ENCODE results near the gene MNX1.

DNA sequence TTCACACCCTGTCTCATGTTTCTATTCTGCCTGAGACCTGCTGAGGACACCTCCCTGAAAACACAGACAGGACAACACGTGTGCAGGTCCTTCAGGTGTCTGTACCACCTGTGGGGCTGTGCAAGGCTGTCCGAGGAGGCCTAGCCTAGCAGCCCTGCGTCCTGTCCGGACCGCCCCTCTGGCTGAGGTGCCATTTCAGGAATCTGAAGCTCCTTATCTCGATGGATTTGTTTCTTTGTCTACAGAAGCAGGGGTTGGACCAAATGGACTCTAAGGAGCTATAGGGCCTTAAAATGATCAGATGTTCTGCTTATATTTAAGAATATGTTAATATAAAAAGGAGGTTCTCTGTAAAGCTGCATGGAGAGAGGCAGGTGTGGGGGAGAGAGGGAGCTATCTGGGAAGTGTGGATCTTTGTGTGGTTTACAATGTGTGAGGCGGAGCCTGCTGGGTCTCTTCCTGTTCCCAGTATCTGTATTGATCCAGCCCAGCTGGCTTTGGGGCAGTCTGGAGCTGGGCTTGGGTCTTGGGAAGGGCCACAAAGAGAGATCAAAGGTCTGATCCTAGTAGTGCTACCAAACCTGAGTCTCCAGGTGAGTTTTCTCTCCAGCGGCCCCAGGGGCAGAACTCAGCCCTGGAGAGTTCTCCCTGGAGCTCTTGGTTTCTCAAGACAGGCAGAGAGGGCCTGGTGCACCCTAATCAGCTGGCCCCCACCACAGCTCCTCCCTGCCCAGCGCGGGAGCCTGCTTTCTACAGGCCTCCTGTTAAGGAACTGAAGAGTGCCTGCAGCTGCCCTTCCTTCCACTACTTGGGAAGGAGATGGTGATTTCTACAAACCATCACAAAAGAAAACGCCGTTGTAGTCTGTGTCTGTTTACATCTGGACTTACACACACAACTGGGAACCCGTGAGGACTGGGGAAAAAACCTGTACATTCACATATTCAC lies 3.4 kb upstream of the MNX1 start:
- TF ChIP-seq, protein P1, sequence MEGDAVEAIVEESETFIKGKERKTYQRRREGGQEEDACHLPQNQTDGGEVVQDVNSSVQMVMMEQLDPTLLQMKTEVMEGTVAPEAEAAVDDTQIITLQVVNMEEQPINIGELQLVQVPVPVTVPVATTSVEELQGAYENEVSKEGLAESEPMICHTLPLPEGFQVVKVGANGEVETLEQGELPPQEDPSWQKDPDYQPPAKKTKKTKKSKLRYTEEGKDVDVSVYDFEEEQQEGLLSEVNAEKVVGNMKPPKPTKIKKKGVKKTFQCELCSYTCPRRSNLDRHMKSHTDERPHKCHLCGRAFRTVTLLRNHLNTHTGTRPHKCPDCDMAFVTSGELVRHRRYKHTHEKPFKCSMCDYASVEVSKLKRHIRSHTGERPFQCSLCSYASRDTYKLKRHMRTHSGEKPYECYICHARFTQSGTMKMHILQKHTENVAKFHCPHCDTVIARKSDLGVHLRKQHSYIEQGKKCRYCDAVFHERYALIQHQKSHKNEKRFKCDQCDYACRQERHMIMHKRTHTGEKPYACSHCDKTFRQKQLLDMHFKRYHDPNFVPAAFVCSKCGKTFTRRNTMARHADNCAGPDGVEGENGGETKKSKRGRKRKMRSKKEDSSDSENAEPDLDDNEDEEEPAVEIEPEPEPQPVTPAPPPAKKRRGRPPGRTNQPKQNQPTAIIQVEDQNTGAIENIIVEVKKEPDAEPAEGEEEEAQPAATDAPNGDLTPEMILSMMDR (conservative IDR thresholded peaks at IDR 0.05) = no peak
- TF ChIP-seq ZFX (IDR thresholded peaks at IDR 0.05) = no peak
